Measurements from ENCODE around the gene GPRC5C.

GPRC5C gene

GRCh38 chr17:74472890-74473289, 41.0 kb downstream of the GPRC5C start:
- TF ChIP-seq, protein P1, sequence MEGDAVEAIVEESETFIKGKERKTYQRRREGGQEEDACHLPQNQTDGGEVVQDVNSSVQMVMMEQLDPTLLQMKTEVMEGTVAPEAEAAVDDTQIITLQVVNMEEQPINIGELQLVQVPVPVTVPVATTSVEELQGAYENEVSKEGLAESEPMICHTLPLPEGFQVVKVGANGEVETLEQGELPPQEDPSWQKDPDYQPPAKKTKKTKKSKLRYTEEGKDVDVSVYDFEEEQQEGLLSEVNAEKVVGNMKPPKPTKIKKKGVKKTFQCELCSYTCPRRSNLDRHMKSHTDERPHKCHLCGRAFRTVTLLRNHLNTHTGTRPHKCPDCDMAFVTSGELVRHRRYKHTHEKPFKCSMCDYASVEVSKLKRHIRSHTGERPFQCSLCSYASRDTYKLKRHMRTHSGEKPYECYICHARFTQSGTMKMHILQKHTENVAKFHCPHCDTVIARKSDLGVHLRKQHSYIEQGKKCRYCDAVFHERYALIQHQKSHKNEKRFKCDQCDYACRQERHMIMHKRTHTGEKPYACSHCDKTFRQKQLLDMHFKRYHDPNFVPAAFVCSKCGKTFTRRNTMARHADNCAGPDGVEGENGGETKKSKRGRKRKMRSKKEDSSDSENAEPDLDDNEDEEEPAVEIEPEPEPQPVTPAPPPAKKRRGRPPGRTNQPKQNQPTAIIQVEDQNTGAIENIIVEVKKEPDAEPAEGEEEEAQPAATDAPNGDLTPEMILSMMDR (IDR thresholded peaks at IDR 0.05; ENCODE audit: insufficient read depth, low read depth, low read length, missing control alignments): no peak
- no peak overlapping the region for H3K4me3 ChIP-seq (ENCODE audit: low read depth, low read length)
- DNase-seq (ENCODE audit: low read depth): no peak

DNA sequence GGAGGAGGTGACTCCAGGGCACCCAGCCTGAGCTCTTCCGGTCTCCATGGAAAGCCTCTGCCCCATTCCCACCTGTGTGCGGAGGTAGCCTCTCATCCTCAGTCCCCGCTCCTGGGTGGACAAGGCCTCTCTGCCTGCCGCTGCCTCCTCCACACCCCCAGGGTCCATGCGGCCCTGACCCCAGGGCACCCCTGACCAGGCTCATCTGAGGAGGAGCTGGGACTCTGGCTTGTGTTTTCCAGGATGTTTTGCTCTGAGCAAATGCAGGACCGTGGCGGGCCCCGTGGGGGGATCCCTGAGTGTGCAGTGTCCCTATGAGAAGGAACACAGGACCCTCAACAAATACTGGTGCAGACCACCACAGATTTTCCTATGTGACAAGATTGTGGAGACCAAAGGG, 41.4 kb downstream of the GPRC5C start:
- DNase-seq (ENCODE audit: low read depth): no peak
- TF ChIP-seq, protein P1 (IDR thresholded peaks at IDR 0.05; ENCODE audit: insufficient read depth, low read depth, low read length, missing control alignments): no peak
- H3K4me3 ChIP-seq (ENCODE audit: low read depth, low read length): no peak overlapping the region

GRCh38 chr17:74474043-74474792, 42.3 kb downstream of the GPRC5C start:
- DNase-seq (ENCODE audit: low read depth): no peak
- TF ChIP-seq, protein P1 (IDR thresholded peaks at IDR 0.05; ENCODE audit: insufficient read depth, low read depth, low read length, missing control alignments): no peak
- no peak overlapping the region for H3K4me3 ChIP-seq (ENCODE audit: low read depth, low read length)

- TF ChIP-seq, protein P1 (IDR thresholded peaks at IDR 0.05; ENCODE audit: insufficient read depth, low read depth, low read length, missing control alignments): no peak
- H3K4me3 ChIP-seq (ENCODE audit: low read depth, low read length): no peak overlapping the region
- no peak for DNase-seq (ENCODE audit: low read depth)
Measured at GRCh38 chr17:74475189-74475588, 43.3 kb downstream of the GPRC5C start.

DNA sequence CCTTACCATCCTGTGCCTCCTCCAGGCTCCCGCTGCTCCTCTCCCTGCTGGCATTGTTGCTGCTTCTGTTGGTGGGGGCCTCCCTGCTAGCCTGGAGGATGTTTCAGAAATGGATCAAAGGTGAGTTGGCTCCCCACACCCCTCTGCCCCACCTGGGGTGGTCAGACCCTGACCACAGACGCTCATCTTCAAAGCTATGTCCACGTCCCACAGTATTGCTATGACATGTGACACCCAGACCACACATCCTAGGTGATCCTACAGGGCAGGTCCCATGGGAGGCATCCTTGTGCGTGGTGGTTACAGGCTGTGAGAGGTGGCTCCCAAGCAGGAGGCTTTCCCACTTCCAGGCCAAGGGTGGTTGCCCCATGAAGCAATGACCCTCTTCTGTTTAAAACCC, 45.5 kb downstream of the GPRC5C start:
- no peak overlapping the region for H3K4me3 ChIP-seq (ENCODE audit: low read depth, low read length)
- no peak for DNase-seq (ENCODE audit: low read depth)
- TF ChIP-seq, protein P1 (IDR thresholded peaks at IDR 0.05; ENCODE audit: insufficient read depth, low read depth, low read length, missing control alignments): no peak

- TF ChIP-seq, protein P1 (IDR thresholded peaks at IDR 0.05; ENCODE audit: insufficient read depth, low read depth, low read length, missing control alignments): no peak
- DNase-seq (ENCODE audit: low read depth): peak; percentile 23
- no peak overlapping the region for H3K4me3 ChIP-seq (ENCODE audit: low read depth, low read length)
Measured at GRCh38 chr17:74478420-74479100, 46.7 kb downstream of the GPRC5C start.
